Body of pancreas (tissue), 4 donors: Measurements from ENCODE around the gene OSBPL9. TPM values are rescaled to one million over a fixed set of nuclear protein-coding genes. Genes with fewer than 3 reads are reported as not detected.

Source experiments
- ATAC-seq: fragments of 150-250 bp; one replicate; pipeline ENCODE4 v1.9.1; 2016
- DNase-seq, 4 donors: peaks; one replicate each; pipeline ENCODE4 v3.0.0-alpha.2; 2019
- H3K27ac ChIP-seq, 4 donors: fragments of 200-600 bp; sonication (generic); 1 replicate in 3 of 4; 2 replicates in 1 of 4; pipeline versions ENCODE4 v1.5.1 to v1.6.1; 2016 to 2019; ENCODE audit warnings: mild to moderate bottlenecking in 1 of 4, mixed read lengths in 1 of 4, moderate library complexity in 1 of 4
- H3K27me3 ChIP-seq, 2 donors: fragments of 200-600 bp; sonication (generic); one replicate each; pipeline ENCODE4 v1.6.0; 2016; ENCODE audit warnings: mild to moderate bottlenecking in 1 of 2
- H3K36me3 ChIP-seq, 2 donors: fragments of 200-600 bp; sonication (generic); replicated peaks in 1 of 2; 2 replicates each; pipeline ENCODE4 v1.5.1; 2016; ENCODE audit warnings: low read depth in 2 of 2; ENCODE audit not compliant: insufficient read depth in 1 of 2
- H3K4me1 ChIP-seq: fragments of 200-600 bp; sonication (generic); one replicate; pipeline ENCODE4 v1.6.0; 2016
- H3K4me3 ChIP-seq, 2 donors: fragments of 200-600 bp; sonication (generic); 1 replicate in 1 of 2; 2 replicates in 1 of 2; pipeline ENCODE4 v1.5.1; 2016 to 2019
- H3K9me3 ChIP-seq, 3 donors: fragments of 200-600 bp; sonication (generic); 1 replicate in 2 of 3; 2 replicates in 1 of 3; pipeline ENCODE4 v1.5.1; 2016
- POLR2A ChIP-seq, 3 donors: fragments of 450-650 bp; IDR thresholded peaks; one replicate each; pipeline ENCODE4 v1.6.1; 2016; ENCODE audit warnings: antibody characterized with exemption in 3 of 3, mild to moderate bottlenecking in 2 of 3
- WGBS, 2 donors: methylation state at CpG; one replicate each; pipeline ENCODE4 v1.1.5; 2017; 5-methylcytosine and 5-hydroxymethylcytosine counted together
- intact Hi-C: fragments of 100-400 bp; cut with DNase I; formaldehyde crosslinking; loops from one replicate; pipeline ENCODE4 v1.15.1; 2023
- total RNA-seq, 2 donors: library from RNA; depleted of rRNA; stranded (reverse); fragments of >200 nt; gene quantifications; one replicate each; pipeline ENCODE4 v1.1.0, GENCODE V29; 2016
- TF ChIP-seq, protein P1 (sequence below), 7 experiments: fragments of 450-650 bp in 4 of 7; fragments of 200-600 bp in 3 of 7; sonication (generic) in 3 of 7; IDR thresholded peaks; one replicate each; pipeline ENCODE4 v1.5.1; 2016 to 2019; ENCODE audit warnings: antibody characterized with exemption in 7 of 7

Gene OSBPL9
- total RNA-seq, 2 donors from 2014 or later, result 25.1 to 89.0 TPM

GRCh38 chr1:51761351-51761750, 144.5 kb downstream of the OSBPL9 start:
- no peaks in the 10 kb centered on the region for H3K9me3 ChIP-seq
- peaks cover 0 to 7% of the 10 kb centered on the region in 2 donors for H3K36me3 ChIP-seq
- intact Hi-C loops, result no loop called here
- H3K27ac ChIP-seq, result no peak overlapping the region
- 92 to 95% methylated on average over 1 of the region's 1 CpG for WGBS, 2 donors
- DNase-seq (no peak), ATAC-seq (no peak)
- TF ChIP-seq, protein P1, sequence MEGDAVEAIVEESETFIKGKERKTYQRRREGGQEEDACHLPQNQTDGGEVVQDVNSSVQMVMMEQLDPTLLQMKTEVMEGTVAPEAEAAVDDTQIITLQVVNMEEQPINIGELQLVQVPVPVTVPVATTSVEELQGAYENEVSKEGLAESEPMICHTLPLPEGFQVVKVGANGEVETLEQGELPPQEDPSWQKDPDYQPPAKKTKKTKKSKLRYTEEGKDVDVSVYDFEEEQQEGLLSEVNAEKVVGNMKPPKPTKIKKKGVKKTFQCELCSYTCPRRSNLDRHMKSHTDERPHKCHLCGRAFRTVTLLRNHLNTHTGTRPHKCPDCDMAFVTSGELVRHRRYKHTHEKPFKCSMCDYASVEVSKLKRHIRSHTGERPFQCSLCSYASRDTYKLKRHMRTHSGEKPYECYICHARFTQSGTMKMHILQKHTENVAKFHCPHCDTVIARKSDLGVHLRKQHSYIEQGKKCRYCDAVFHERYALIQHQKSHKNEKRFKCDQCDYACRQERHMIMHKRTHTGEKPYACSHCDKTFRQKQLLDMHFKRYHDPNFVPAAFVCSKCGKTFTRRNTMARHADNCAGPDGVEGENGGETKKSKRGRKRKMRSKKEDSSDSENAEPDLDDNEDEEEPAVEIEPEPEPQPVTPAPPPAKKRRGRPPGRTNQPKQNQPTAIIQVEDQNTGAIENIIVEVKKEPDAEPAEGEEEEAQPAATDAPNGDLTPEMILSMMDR (IDR thresholded peaks at IDR 0.05), result no peak
- TF ChIP-seq POLR2A (IDR thresholded peaks at IDR 0.05), result no peak
- no peaks in the 10 kb centered on the region for H3K27me3 ChIP-seq
- no peak overlapping the region for H3K4me3 ChIP-seq
- H3K4me1 ChIP-seq, result no peaks in the 10 kb centered on the region

GRCh38 chr1:51768971-51769588, 152.2 kb downstream of the OSBPL9 start:
- TF ChIP-seq POLR2A (IDR thresholded peaks at IDR 0.05), result no peak
- TF ChIP-seq, protein P1 (IDR thresholded peaks at IDR 0.05), result peak; percentile 56 to 89 (median 80)
- 45 to 60% methylated on average over 6 of the region's 6 CpGs for WGBS, 2 donors
- Histone ChIP-seq H3K27ac (peak overlapping the region in 1 of 4 donors; percentile 11), H3K27me3 (no peaks in the 10 kb centered on the region), H3K4me3 (no peak overlapping the region), H3K36me3 (peaks cover 6 to 21% of the 10 kb centered on the region in 2 donors), H3K4me1 (no peaks in the 10 kb centered on the region), H3K9me3 (no peaks in the 10 kb centered on the region)
- peak; percentile 68 for ATAC-seq
- peak; percentile 24 to 47 (median 44) for DNase-seq
- intact Hi-C loops, result no loop called here

- TF ChIP-seq, protein P1 (IDR thresholded peaks at IDR 0.05), result no peak
- no peak for TF ChIP-seq POLR2A (IDR thresholded peaks at IDR 0.05)
- Histone ChIP-seq H3K36me3 (peaks cover 6 to 15% of the 10 kb centered on the region in 2 donors), H3K4me3 (no peak overlapping the region), H3K4me1 (no peaks in the 10 kb centered on the region), H3K9me3 (no peaks in the 10 kb centered on the region), H3K27ac (no peak overlapping the region), H3K27me3 (no peaks in the 10 kb centered on the region)
- intact Hi-C loops, result no loop called here
- DNase-seq (no peak), ATAC-seq (no peak)
These were observed 159.5 kb downstream of the OSBPL9 start for GRCh38 chr1:51776408-51776807.

DNA sequence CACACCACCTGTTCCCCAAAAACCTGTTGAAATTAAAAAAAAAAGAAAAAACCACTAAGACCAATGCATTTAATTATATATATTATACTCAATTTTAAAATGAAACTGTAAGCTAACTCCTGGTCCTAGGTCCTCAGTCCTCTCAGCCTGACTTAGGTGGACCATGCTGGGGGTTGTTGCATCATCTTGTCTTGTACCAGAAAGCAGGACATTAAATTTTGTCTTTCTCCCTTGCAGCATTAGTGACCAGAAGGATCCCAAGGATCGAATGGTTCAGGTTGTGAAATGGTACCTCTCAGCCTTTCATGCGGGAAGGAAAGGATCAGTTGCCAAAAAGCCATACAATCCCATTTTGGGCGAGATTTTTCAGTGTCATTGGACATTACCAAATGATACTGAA, 164.0 kb downstream of the OSBPL9 start:
- H3K36me3 ChIP-seq, result peaks cover 0 to 17% of the 10 kb centered on the region in 2 donors
- TF ChIP-seq POLR2A (IDR thresholded peaks at IDR 0.05), result no peak
- TF ChIP-seq, protein P1 (IDR thresholded peaks at IDR 0.05), result no peak
- 84 to 94% methylated on average over 3 of the region's 3 CpGs for WGBS, 2 donors
- no peaks in the 10 kb centered on the region for H3K4me1 ChIP-seq
- H3K27me3 ChIP-seq, result no peaks in the 10 kb centered on the region
- H3K27ac ChIP-seq, result no peak overlapping the region
- intact Hi-C loops, result no loop called here
- H3K4me3 ChIP-seq, result no peak overlapping the region
- DNase-seq (no peak), ATAC-seq (no peak)
- no peaks in the 10 kb centered on the region for H3K9me3 ChIP-seq

GRCh38 chr1:51784997-51785421, 168.1 kb downstream of the OSBPL9 start:
- intact Hi-C loops, result no loop called here
- WGBS, 2 donors, result 84 to 87% methylated on average over 4 of the region's 4 CpGs
- H3K4me1 ChIP-seq, result no peaks in the 10 kb centered on the region
- ATAC-seq, result no peak
- TF ChIP-seq POLR2A (IDR thresholded peaks at IDR 0.05), result no peak
- TF ChIP-seq, protein P1 (IDR thresholded peaks at IDR 0.05), result no peak
- DNase-seq, result no peak
- peaks cover 0 to 48% of the 10 kb centered on the region in 2 donors for H3K36me3 ChIP-seq
- no peak overlapping the region for H3K4me3 ChIP-seq
- no peaks in the 10 kb centered on the region for H3K9me3 ChIP-seq
- H3K27me3 ChIP-seq, result no peaks in the 10 kb centered on the region
- no peak overlapping the region for H3K27ac ChIP-seq
